Endodermal cell (in vitro differentiated cells): ENCODE data around the gene AOX1. TPM values are rescaled to one million over a fixed set of nuclear protein-coding genes. Genes with fewer than 3 reads are reported as not detected.

Source experiments
- DNase-seq: peaks from one replicate; pipeline ENCODE4 v3.0.0-alpha.2; 2017
- H3K27ac ChIP-seq: 2 replicates; pipeline ENCODE4 v1.5.1; 2013; ENCODE audit warnings: mild to moderate bottlenecking, low read depth, low read length, moderate library complexity
- H3K27me3 ChIP-seq: 2 replicates; pipeline ENCODE4 v1.6.1; 2013; ENCODE audit warnings: mild to moderate bottlenecking, low read length, moderate library complexity; ENCODE audit not compliant: insufficient read depth, control insufficient read depth, poor library complexity, severe bottlenecking
- H3K36me3 ChIP-seq: 2 replicates; pipeline ENCODE4 v1.7.0; 2013; ENCODE audit warnings: mild to moderate bottlenecking, low read length, moderate library complexity; ENCODE audit not compliant: control insufficient read depth, insufficient read depth
- H3K4me1 ChIP-seq: one replicate; pipeline ENCODE4 v1.7.0; 2013; ENCODE audit warnings: low read length; ENCODE audit not compliant: control insufficient read depth, insufficient read depth
- H3K4me3 ChIP-seq: 2 replicates; pipeline ENCODE4 v1.5.1; 2013; ENCODE audit warnings: mild to moderate bottlenecking, low read length, moderate library complexity
- H3K9ac ChIP-seq: 2 replicates; pipeline ENCODE4 v1.6.1; 2013; ENCODE audit warnings: mild to moderate bottlenecking, low read length, moderate library complexity; ENCODE audit not compliant: poor library complexity, severe bottlenecking; ENCODE audit errors: extremely low read depth
- H3K9me3 ChIP-seq: 2 replicates; pipeline ENCODE4 v1.6.1; 2013; ENCODE audit warnings: mild to moderate bottlenecking, low read length, moderate library complexity; ENCODE audit not compliant: control insufficient read depth
- H3K27ac Mint-ChIP-seq: 2 replicates; pipeline ENCODE4 v1.8.0; 2020; ENCODE audit warnings: mixed read lengths
- H3K27me3 Mint-ChIP-seq: 2 replicates; pipeline ENCODE4 v1.8.0; 2021; ENCODE audit warnings: mild to moderate bottlenecking, mixed read lengths; ENCODE audit not compliant: insufficient read depth
- H3K36me3 Mint-ChIP-seq: 2 replicates; pipeline ENCODE4 v1.8.0; 2020; ENCODE audit warnings: low read depth, mixed read lengths
- H3K4me1 Mint-ChIP-seq: 2 replicates; pipeline ENCODE4 v1.8.0; 2020; ENCODE audit warnings: mixed read lengths
- H3K4me3 Mint-ChIP-seq: 2 replicates; pipeline ENCODE4 v1.8.0; 2020; ENCODE audit warnings: mild to moderate bottlenecking, moderate library complexity, mixed read lengths
- H3K9me3 Mint-ChIP-seq: 2 replicates; pipeline ENCODE4 v1.8.0; 2020; ENCODE audit warnings: mild to moderate bottlenecking, mixed read lengths
- WGBS, 2 experiments: methylation state at CpG; one replicate each; pipeline versions ENCODE4 v1.1.5 to v1.1.7; 2013; ENCODE audit warnings: missing lambda C conversion rate in 2 of 2, mixed read lengths in 1 of 2; ENCODE audit not compliant: insufficient coverage in 1 of 2, insufficient read length in 1 of 2; 5-methylcytosine and 5-hydroxymethylcytosine counted together
- total RNA-seq, 2 donors: library from RNA; stranded (reverse); fragmentation: NEBNext Ultra II Directional in 1 of 2; extraction: Animal tissue kit (Norgen Biotek cat#: 25700) in 1 of 2; gene quantifications; 2 replicates in 1 of 2; 3 replicates in 1 of 2; pipeline ENCODE4 v1.2.1, GENCODE V29; 2021
- TF ChIP-seq, protein P1 (sequence below): fragments of 200-600 bp; sonication (generic); conservative IDR thresholded peaks from 2 replicates; pipeline ENCODE4 v1.5.0; 2021; ENCODE audit warnings: antibody characterized with exemption, mild to moderate bottlenecking

The AOX1 gene
- total RNA-seq, 2 donors from 2014 or later = 8.8 to 15.5 TPM

DNA sequence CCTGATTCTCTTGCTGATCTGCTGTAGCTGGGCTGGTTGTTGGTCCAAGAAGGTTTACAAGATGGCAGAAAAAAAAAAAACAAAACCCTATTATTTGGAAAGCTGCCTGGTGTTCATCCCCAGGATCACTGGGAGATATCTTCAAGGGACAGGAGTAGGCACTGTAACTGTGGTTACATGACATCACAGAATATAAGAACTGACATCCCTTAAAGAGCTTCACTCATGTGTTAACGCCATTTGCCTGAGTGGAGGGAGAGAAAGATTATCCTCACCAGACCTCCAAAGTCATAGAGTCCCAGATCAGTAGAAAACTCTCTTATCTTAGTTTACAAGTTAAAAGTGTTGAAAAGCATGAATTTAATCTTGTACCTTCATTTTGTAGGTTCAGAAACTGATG lies 130.6 kb downstream of the AOX1 start:
- H3K4me1 ChIP-seq = no peaks in the 10 kb centered on the region
- H3K9ac ChIP-seq = no peak overlapping the region
- peaks cover 2% of the 10 kb centered on the region for H3K4me1 Mint-ChIP-seq
- H3K4me3 Mint-ChIP-seq = no peak overlapping the region
- no peaks in the 10 kb centered on the region for H3K27me3 ChIP-seq
- peaks cover 24% of the 10 kb centered on the region for H3K27me3 Mint-ChIP-seq
- no peak overlapping the region for H3K4me3 ChIP-seq
- no peaks in the 10 kb centered on the region for H3K36me3 Mint-ChIP-seq
- 91% methylated on average over 1 of the region's 1 CpG; no CpG with 5 or more reads in 1 of the 2 experiments for WGBS, 2 experiments
- DNase-seq = no peak
- no peaks in the 10 kb centered on the region for H3K9me3 Mint-ChIP-seq
- no peak overlapping the region for H3K27ac ChIP-seq
- no peaks in the 10 kb centered on the region for H3K9me3 ChIP-seq
- TF ChIP-seq, protein P1, sequence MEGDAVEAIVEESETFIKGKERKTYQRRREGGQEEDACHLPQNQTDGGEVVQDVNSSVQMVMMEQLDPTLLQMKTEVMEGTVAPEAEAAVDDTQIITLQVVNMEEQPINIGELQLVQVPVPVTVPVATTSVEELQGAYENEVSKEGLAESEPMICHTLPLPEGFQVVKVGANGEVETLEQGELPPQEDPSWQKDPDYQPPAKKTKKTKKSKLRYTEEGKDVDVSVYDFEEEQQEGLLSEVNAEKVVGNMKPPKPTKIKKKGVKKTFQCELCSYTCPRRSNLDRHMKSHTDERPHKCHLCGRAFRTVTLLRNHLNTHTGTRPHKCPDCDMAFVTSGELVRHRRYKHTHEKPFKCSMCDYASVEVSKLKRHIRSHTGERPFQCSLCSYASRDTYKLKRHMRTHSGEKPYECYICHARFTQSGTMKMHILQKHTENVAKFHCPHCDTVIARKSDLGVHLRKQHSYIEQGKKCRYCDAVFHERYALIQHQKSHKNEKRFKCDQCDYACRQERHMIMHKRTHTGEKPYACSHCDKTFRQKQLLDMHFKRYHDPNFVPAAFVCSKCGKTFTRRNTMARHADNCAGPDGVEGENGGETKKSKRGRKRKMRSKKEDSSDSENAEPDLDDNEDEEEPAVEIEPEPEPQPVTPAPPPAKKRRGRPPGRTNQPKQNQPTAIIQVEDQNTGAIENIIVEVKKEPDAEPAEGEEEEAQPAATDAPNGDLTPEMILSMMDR = no peak
- H3K36me3 ChIP-seq = no peaks in the 10 kb centered on the region
- no peak overlapping the region for H3K27ac Mint-ChIP-seq

Other genes with a start within 250 kb of the AOX1 start
- 10 to 100 TPM in 1 of 2 donors, 1 to 10 TPM in 1; 6.8 to 12.2 TPM for gene KCTD18, start 75.9 kb upstream of the AOX1 start, total RNA-seq
- gene SGO2, start 59.8 kb upstream of the AOX1 start, total RNA-seq = 10 to 100 TPM; 20.0 to 37.8 TPM
- gene BZW1, start 225.9 kb downstream of the AOX1 start, total RNA-seq = 100 to 1,000 TPM; 314 to 323 TPM